GM08714 (cell line): ENCODE measurements around the gene LCN15.
"Not testable (repeated sequence)": the region's sequence is repeated elsewhere in the genome, so short reads cannot be mapped to it uniquely, and the experiment has no call there.

Experiments used
- H3K4me3 ChIP-seq: fragments of 200-500 bp; sonication (Bioruptor generic); 2 replicates; pipeline ENCODE4 v1.5.1; 2014; ENCODE audit warnings: mild to moderate bottlenecking, low read length, inconsistent platforms
- ZNF274 ChIP-seq: IDR thresholded peaks from 2 replicates; pipeline ENCODE4 v1.6.1; 2012; ENCODE audit warnings: mild to moderate bottlenecking, low read depth, low read length

The LCN15 gene

DNA sequence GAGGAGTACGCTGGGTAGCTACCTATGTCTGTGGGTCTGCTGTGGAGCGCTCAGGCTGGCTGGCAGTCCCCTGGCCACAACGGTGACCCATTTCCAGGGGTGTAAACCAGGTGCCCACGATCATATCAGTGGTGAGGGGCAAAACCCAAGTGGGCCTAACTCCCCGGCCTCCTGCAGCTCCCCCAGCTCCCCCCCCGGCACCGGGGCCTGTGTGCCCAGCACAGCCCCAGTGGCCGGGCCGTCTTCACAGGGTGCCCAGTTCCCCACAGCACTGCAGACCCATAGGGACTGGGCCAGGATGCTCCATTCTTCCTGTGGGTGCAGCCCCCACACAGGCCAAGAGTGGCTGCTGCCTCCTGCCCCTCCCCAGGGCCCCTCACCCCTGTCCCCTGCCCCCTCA is 5.3 kb downstream of the LCN15 start:
- no peak for TF ChIP-seq ZNF274
- H3K4me3 ChIP-seq = no peak overlapping the region

DNA sequence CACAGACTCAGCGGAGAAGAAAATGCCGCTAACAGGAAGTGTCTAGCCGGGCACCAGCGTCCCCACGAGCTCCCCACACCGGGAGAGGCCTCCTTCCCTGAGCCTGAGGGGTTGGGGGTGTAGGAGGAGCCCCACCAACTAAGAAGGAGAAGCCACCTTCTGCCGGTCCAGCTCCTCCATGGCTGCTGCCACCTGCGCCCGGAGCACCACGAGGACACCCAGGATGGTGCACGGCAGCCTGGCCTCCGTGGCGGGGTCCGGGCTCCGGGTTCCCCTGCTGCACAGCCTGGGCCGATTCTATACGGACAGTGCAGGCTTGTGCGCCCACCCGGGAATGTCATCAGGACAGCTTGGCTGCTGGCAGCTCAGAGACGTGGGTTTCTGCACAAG is 6.6 kb downstream of the LCN15 start:
- no peak overlapping the region for H3K4me3 ChIP-seq
- TF ChIP-seq ZNF274 = no peak

DNA sequence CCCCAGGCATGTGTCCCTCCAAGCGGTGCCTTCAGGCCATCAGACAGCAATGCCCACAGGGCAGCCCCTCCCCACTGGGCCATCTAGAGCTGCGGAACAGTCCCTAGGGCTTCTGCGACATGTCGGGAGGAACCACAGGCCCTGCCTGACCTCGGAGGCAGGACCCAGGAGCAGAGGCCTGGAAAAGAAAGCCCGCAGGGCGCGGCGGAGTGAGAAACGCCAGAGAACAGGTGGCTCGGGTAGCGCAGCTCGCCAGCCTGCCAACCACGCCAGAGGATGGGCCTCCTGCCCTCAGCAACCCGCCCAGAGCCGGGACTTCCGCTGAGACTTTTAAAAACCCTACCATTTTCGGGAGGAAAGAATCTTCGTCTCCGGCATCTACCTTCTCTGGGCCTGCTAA is 7.0 kb downstream of the LCN15 start:
- no peak overlapping the region; the same call in 1 of the 2 replicates for H3K4me3 ChIP-seq
- no peak for TF ChIP-seq ZNF274

DNA sequence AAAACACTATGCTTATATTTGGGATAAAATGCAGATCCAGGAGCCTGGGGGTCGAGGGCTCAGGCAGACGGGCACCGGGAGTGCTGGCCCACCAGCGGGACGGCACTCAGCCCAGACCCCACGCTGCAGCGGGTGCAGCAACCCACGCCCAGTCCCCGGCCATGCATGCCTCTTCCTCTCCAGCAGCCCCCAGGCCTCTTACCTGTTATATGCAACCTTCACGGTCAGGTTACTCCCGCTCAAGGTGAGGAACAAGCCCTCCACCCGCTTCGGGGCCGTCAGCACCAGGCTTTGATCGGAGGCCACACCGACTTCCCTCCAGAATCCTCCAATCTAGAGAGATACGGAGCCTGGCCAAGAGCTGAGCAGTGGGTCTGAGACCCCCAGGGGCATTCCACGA is 7.5 kb downstream of the LCN15 start:
- no peak for TF ChIP-seq ZNF274
- H3K4me3 ChIP-seq = no peak overlapping the region; the same call in 1 of the 2 replicates

DNA sequence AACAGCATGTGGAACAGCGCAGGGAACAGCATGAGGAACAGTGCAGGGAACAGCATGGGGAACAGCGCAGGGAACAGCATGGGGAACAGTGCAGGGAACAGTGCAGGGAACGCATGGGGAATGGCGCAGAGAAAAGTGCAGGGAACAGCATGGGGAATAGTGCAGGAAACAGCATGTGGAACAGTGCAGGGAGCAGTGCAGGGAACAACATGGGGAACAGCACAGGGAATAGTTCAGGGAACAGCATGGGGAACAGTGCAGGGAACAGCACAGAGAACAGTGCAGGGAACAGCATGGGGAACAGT is 8.2 kb downstream of the LCN15 start:
- no peak for TF ChIP-seq ZNF274
- no peak overlapping the region for H3K4me3 ChIP-seq

DNA sequence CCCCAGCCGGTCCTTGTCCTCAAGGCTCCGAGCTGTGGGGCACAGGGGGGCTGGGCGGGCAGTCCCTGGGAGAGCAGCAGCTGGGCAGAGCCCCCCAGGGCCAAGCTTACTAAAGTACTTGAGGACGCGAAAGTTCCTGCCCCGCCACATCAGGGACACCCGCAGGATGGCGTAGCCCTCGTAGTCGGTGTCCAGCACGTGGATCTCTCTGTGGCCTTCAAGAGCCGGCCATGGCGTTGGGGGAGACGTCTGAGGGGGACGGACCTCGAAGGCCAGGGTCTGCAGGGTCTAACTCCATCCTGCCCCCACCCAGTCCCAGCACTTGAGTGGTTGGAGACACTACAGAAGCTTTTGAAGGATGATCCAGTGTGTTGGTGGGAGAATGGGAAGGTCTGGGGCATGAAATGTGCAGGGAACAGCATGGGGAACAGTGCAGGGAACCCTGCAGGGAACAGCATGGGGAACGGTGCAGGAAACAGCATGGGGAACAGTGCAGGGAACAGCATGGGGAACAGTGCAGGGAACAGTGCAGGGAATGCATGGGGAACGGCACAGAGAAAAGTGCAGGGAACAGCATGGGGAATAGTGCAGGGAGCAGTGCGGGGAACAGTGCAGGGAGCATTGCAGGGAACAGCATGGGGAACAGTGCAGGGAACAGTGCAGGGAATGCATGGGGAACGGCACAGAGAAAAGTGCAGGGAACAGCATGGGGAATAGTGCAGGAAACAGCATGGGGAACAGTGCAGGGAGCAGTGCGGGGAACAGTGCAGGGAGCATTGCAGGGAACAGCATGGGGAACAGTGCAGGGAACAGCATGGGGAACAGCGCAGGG is 8.8 kb downstream of the LCN15 start:
- not testable (repeated sequence) for H3K4me3 ChIP-seq

DNA sequence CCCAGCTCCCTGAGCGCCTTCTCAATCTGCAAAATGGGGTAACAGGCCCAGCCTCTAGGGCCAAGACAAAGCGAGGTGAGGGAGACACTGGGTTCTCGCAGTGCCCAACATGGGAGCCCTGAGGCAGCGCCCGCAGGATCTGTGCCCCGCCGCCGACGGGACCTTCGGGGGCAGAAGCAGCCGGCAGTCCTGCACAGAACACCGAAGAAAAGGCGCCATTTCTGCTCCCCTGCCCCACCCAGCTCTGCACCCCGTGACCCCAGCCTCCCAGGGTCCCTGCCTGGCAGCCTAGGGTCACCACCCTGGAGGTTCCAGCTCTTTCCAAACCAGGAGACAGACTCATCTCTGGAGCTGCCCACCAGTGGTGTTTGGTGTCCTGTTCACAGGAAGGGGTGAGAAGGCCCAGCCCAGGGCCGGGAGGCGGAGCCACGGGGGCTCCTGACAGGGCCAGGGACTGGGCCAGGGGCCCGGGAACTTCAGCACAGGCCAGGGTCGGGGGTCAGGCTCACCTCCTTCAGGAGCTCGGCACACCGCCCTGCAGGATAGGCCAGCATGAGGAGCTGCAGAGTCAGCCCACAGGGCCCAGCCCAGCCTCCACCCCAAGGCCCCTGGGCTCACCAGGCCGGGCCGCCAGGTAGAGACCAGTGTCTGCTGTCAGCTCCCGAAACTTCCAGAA is 9.6 kb downstream of the LCN15 start:
- no peak for TF ChIP-seq ZNF274
- no peak overlapping the region for H3K4me3 ChIP-seq

DNA sequence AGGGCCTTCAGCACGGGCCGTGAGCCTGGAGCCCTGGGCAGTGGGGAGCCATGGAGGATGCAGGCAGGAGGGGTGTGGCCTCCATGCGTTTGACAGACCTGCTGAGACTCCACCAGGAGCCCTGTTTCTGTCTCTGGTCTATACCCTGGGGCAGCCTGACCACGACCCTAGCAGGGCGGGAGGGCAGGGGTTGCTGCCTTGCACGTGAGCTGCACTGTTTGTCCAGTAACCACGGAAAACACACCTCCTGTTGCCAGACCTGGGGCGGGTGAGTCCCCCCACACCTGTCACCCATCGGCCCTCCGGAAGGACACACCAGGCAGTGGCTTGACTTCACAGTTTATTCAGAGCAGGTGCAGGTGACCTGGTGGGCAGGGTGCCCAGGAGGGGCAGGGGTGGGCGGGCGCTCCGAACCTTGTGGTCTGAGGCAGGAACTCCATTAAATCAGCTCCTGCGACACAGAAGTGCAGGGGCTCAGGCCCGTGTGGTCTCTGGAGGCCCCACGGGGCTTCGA is 10.2 kb downstream of the LCN15 start:
- no peak for TF ChIP-seq ZNF274
- no peak overlapping the region for H3K4me3 ChIP-seq

DNA sequence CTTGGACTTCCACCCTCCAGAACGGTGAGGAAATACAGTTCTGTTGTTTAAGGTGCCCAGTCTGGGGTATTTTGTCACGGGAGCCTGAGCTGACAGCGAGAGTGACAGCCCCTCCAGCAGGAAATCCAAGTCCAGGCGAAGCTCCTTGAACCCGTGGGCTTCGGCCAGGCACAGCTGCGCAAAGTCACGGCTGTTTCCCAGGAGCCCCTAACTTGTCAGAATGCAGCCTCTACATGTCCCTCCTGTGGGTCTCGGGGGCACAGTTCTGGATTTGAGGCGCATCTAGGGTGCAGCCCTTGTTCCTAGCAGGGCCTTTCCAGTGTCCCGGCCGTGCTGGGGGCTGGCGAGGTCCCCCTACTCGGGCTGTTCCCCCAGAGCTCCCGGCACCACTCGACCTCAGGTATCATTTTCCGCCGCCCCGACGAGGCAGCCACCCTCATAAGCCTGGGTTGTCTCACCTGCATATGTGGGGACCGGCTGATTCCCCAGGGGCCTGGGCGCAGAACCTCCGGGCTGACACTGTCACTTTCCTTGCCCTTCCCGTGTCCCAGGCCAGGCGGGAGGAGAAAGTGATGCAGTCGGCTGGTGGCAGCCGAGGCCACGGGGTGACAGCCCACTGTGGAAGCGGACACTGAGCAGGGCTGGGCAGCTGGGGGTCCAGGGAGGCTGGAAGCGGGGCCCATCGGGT is 10.8 kb downstream of the LCN15 start:
- no peak for TF ChIP-seq ZNF274
- H3K4me3 ChIP-seq = no peak overlapping the region

DNA sequence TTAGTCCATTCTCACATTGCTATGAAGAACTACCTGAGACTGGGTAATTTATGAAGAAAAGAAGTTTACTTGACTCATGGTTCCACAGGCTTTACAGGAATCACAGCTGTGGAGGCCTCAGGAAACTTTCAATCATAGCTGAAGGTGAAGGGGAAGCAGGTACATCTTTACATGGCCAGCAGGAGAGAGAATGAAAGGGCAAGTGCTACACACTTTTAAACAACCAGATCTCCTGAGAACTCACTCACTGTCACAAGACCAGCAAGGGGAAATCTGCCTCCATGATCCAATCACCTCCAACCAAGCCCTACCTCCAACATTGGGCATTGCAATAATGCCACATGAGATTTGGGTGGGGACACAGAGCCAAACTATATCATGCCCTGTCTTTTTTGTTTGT is 12.5 kb downstream of the LCN15 start:
- no peak overlapping the region for H3K4me3 ChIP-seq
- TF ChIP-seq ZNF274 = no peak

DNA sequence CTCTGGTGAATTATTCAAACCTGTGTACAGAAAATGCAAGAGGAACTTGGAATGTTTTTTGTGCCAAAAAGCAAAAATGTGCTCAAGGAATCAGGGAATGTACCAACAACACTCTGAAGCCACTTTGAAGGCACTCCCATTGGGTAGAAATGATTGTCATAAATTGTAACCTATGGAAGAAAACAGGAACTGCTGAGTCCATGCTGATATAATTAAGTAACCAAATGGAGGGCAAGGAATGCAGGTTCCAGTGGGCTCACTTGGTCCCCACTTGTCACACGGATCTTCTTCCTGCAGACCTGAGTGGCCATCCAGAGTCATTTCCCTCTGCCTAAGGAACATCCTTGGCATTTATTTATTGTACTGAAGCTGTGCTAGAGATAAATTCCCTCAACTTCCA is 13.1 kb downstream of the LCN15 start:
- TF ChIP-seq ZNF274 = no peak
- H3K4me3 ChIP-seq = no peak overlapping the region

DNA sequence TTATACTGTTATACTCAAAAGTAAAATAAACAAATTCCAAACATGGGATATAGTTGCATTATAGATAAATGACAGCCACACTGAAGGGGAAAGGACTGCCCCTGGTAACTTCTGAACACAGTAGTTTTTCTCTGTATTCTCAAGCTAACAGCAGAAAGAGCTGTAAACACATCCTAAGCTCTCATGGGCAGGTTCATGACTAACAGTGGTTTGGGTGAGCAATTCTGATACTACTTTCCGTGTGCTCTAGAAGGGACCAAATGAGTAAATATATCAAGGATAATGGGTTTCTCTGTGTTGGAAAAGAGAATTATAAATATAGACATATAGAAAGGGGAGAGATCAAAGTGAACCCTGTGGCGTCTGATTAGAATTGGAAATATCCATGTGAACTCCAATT is 13.8 kb downstream of the LCN15 start:
- H3K4me3 ChIP-seq = no peak overlapping the region
- TF ChIP-seq ZNF274 = no peak

DNA sequence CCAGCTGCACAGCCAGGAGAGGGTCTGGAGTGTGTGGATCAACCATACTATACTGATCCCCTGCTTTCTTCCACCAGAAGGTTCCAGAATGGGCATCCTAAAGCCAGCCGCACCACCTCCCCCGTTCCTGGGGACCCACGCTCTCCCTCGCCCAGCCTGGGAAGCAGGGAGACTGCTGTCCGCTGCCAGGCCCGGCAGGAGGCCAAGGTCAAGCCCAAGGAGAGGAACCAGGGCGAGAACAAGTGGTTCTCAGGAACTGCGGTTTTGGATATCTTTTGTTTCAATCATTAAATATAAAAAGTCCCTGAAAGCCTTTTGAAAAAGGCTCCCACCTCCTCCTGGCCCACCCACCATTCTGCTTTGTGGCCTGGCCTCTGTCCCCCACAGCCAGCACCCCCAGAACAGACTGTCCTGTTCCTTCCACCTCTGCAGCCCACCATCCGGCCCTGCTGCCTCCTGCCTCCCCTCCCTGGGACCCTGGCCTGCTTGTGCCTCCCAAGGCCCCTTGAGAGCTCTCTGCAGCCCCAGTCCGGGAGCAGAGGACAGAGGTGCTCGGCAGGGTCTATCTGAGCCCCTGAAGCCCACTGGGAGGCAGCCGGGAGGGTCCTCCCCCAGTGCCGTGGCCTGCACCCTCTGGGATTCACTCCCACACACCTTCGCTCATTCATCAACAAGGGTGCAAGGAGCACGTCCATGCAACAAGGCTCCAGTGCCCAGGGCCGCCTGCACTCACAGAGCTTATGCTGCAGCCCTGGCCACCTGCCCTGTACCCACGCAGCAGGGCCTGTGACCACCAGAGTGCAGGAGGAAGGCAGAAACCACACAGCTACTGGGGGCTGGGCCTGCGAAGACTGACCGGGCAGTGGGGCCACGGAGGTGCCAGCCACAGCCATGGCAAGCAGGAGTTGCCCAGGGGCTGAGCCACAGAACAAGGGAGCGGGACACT is 15.4 kb downstream of the LCN15 start:
- no peak for TF ChIP-seq ZNF274
- H3K4me3 ChIP-seq = no peak overlapping the region

DNA sequence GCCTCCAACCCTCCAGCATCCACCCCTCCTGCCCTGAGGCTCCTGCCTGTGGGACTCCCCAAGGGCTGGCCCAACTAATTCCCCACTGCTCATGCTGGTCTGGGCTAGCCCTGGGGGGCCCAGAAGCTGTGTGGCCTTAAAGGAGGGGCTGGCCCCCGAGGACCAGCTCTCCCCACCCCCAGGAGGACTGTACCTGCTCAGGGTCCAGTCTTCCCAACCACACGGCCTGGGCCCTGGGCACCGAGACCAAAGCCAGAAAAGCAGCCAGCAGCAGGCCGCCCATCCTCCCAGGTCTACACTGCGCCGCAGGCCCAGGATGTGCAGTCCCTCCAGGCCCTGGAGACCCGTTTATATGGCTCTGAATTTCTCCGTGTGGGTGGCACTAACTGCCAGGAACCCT is 16.1 kb downstream of the LCN15 start, which contains the start of gene LCN6:
Gene LCN6, minus strand, starts transcription at position 325 of the 400 bp plus-strand sequence. Its CDS starts 42 bp downstream, at position 283.
- no peak for TF ChIP-seq ZNF274
- H3K4me3 ChIP-seq = no peak within 1 kb of the TSS
